Activated naive CD4-positive, alpha-beta T cell treated with anti-CD3 and anti-CD28 coated beads, Interleukin-2, amount 10 ng/mL, durations not matched to agents 7 days and 5 days (primary cell): ENCODE measurements around the gene TSSC4.

ENCODE experiments used
- CTCF ChIA-PET: fragments of 350-600 bp; sonication (Branson Sonifier 250); formaldehyde crosslinking; loops from one replicate; lab custom pipeline; 2021; ENCODE audit warnings: antibody characterized with exemption; lab: Charles Lee
- DNase-seq: peaks from one replicate; pipeline ENCODE4 v3.0.0-alpha.2; 2020
- H3K27ac Mint-ChIP-seq: one replicate; pipeline ENCODE4 v1.8.0; 2021; ENCODE audit warnings: mild to moderate bottlenecking, moderate library complexity, mixed read lengths
- H3K27me3 Mint-ChIP-seq: one replicate; pipeline ENCODE4 v1.8.0; 2021; ENCODE audit warnings: mild to moderate bottlenecking, mixed read lengths
- H3K36me3 Mint-ChIP-seq: one replicate; pipeline ENCODE4 v1.8.0; 2021; ENCODE audit warnings: mixed read lengths
- H3K4me1 Mint-ChIP-seq: one replicate; pipeline ENCODE4 v1.8.0; 2021; ENCODE audit warnings: mixed read lengths
- H3K4me3 Mint-ChIP-seq: one replicate; pipeline ENCODE4 v1.8.0; 2021; ENCODE audit warnings: mild to moderate bottlenecking, moderate library complexity, mixed read lengths
- H3K9me3 Mint-ChIP-seq: one replicate; pipeline ENCODE4 v1.8.0; 2021; ENCODE audit warnings: mixed read lengths

The TSSC4 gene

DNA sequence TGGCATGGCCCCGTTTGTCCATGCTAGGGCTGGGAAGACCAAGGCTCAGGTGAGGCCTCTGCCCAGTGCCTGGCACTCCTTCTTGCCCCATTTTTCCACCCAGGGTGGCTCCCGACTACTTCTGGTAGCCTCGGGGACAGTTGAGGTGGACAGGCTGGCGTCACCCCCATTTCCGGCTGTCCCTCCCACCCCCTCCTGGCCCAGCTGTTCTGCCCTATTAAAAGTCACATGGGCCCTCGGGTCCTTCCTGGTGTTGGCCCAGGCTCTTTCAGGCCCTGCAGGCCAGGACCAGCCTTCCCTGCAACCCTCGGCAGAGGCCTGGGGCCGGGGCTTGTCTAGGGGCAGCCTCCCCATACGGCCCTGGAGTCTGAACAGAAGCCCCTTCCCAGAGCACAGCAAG, 14.0 kb upstream of the TSSC4 start:
- CTCF ChIA-PET: interaction anchor here (1.1 to 3.3 kb wide), 5 partner anchors 13 to 82 kb away, joined by 4 to 16 read pairs (median 5); partner anchors contain the start of gene TSSC4
- Mint-ChIP-seq H3K4me1 (peaks cover 56% of the 10 kb centered on the region), H3K27ac (no peak overlapping the region), H3K36me3 (peaks cover 9% of the 10 kb centered on the region), H3K27me3 (no peaks in the 10 kb centered on the region), H3K9me3 (no peaks in the 10 kb centered on the region), H3K4me3 (no peak overlapping the region)
- DNase-seq: no peak

DNA sequence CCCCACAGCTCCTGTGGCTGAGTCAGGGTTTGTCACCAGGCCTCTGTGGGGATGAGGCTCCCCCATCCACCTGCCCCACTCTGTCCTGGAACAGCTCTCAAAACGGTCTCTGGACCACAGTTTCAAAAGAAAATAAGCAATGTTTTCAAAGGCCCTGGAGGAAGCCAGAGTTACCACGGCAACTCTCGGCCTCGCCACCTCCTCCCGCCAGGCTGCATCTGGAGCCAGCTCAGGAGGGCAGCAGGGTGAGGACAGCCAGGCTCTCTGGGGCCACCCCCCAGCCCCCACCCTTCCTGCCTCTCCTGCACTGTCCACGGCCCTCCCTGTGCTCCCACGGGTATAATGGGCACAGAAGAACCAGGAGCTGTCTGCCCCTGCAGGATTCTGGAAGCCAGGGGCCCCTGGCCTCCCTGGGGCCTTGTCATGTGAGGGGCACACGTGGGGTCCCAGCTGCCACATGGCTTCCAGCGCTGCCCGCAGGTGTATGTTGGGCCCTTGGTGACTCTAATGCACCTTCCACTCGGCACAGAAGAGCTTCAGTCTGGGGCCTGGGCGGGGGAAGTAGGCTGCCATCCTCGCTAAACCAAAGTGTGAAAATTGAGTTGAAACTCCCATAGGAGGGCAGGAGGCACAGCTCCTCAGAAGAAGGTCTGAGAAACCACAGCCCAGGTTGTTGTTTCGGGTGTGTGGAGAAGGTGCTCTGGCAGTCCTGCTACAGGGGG, 13.1 kb upstream of the TSSC4 start:
- Mint-ChIP-seq H3K36me3 (peaks cover 9% of the 10 kb centered on the region), H3K4me1 (peaks cover 56% of the 10 kb centered on the region), H3K27me3 (no peaks in the 10 kb centered on the region), H3K4me3 (no peak overlapping the region), H3K27ac (peak overlapping the region; percentile 49), H3K9me3 (no peaks in the 10 kb centered on the region)
- CTCF ChIA-PET: interaction anchor here (0.9 to 3.3 kb wide), 6 partner anchors 12 to 90 kb away, joined by 4 to 16 read pairs (median 4); partner anchors contain the start of gene TSSC4
- DNase-seq: peak; percentile 40

DNA sequence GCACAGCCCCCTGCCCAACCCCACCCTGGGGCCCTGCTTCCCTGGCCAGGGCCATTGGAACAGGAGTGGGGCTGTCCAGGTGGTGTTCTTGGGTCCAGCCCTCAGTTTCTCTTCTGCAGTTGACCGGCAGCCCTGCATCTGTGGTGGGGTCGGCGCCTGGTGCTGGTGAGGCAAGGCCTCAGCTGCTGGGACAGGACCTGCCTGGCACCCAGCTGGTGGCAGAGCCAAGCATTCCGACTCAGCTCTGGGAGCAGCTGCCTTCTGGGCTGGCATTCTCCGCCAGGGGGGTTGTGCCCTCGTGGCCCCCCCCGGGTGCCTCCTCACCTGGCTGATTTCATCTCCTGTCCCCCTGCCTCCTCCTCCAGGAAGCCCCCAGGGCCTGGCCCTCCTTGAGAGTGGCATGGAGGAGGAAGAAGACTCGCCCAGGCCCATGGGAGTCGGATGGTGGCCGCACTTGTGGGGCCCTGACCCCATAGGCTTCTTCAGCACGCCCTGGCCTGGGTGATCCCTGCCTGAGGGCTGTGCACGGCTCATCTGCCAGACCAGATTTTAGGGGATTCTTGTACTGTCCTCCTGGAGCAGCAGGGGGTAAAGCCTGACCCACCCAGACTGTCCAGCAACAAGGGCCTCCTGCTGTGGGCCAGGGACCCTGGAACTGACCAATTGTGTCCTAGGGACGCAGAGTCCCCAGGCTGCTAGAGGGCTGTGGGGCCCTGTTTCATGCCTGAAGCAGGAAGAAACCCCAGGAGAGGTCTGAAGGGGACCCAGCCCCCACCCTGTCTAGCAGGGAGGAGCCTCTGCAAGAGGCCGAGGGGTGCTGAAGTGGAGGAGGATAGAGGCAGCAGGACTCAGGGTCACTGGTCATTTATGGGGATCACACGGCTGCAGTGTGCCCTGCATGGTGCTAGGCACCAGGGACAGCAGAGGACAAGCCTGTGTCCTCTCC, 11.8 kb upstream of the TSSC4 start:
- Mint-ChIP-seq H3K27ac (no peak overlapping the region), H3K9me3 (no peaks in the 10 kb centered on the region), H3K27me3 (no peaks in the 10 kb centered on the region), H3K4me3 (no peak overlapping the region), H3K36me3 (peaks cover 9% of the 10 kb centered on the region), H3K4me1 (peaks cover 48% of the 10 kb centered on the region)
- DNase-seq: no peak
- CTCF ChIA-PET: interaction anchor here (2.9 to 3.3 kb wide), 2 partner anchors 31 to 84 kb away, joined by 11 to 16 read pairs; no protein-coding TSS in a partner anchor

DNA sequence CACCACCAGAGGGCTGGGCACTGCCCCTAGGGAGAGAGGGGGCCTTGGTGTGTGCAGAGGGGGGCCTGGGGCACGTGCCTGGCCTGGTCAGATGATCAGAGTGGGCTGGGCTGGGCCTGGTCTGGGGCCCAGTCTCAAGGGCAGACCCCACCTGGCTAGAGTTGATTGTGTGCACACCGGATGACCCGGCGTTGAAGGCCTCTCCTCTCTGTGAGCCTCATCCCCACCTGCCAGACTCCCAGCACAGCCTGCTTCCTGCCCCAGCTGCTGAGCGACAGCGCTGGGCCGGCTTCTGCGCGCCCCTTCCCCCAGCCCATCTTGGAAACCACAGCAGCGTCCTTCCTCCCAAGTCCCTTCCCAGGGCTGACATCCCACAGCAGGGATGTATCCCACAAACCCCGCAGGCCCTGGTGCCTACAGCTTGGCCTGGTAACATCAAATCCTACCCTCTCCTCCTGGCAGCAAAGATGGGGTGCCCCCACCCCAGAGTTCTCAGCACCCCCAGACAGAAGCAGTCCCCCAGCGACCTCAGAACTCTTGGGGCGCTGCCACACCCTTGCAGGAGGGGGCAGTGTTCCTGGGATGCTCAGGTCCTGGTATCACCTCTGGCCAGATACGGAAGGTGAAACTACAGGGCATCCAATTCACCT, 11.0 kb upstream of the TSSC4 start:
- DNase-seq: no peak
- H3K36me3 Mint-ChIP-seq: peaks cover 8% of the 10 kb centered on the region
- peak overlapping the region; percentile 35 for H3K27ac Mint-ChIP-seq
- H3K4me1 Mint-ChIP-seq: peaks cover 43% of the 10 kb centered on the region
- H3K9me3 Mint-ChIP-seq: no peaks in the 10 kb centered on the region
- H3K4me3 Mint-ChIP-seq: no peak overlapping the region
- no peaks in the 10 kb centered on the region for H3K27me3 Mint-ChIP-seq
- CTCF ChIA-PET: no interaction called here

DNA sequence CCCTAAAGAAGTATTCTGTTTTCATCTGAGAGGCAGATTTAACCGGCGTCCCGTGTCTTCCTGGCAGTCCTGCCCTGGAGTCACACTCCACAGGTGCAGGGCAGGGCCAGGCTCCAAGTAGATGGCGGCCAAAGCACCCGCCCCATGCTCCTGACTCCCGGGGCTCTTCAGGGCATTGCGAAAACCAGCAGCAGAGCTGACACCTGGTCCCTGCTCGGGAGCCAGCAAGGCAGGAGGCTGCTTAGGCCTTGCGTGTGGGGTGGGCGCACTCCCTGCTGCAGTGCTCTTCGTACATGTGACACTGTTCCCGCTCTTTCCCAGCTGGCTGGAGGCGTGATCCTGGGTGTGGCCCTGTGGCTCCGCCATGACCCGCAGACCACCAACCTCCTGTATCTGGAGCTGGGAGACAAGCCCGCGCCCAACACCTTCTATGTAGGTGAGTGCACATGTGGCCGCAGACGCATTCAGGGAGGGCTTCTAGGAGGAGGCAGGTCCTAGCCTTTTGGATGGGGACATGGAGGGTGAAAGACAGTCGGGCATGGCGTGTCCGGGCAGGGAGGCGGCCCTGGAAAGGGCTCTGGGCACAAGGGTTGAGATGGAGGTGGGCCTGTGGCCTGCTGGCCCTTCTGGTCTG, 10.3 kb upstream of the TSSC4 start:
- Mint-ChIP-seq H3K36me3 (peaks cover 7% of the 10 kb centered on the region), H3K4me1 (peaks cover 35% of the 10 kb centered on the region), H3K27me3 (no peaks in the 10 kb centered on the region), H3K9me3 (no peaks in the 10 kb centered on the region), H3K27ac (peak overlapping the region; percentile 3), H3K4me3 (no peak overlapping the region)
- CTCF ChIA-PET: no interaction called here
- DNase-seq: no peak

DNA sequence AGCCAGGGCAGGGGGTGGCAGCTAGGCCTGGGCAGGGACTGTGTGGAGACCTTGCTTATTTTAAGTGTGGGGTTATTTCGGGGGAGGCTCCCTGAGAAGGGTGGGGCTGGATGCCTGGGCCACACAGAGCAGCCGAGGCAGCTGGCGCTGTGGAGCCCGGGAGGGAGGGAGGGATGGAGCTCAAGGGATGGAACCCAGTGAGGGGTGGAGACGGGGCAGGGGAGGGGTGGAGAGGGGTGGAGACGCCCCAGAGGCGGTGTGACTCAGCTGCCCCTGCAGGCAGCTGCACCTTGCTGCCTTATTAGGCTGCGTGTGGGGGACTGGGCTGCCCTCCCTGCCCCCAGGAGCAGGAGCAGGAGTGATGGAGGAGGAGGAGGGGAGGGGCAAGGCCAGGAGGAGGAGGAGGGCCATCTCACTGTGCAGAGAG, 9.8 kb upstream of the TSSC4 start:
- peaks cover 30% of the 10 kb centered on the region for H3K4me1 Mint-ChIP-seq
- no peaks in the 10 kb centered on the region for H3K27me3 Mint-ChIP-seq
- H3K27ac Mint-ChIP-seq: peak overlapping the region; percentile 3
- H3K36me3 Mint-ChIP-seq: peaks cover 4% of the 10 kb centered on the region
- no peak overlapping the region for H3K4me3 Mint-ChIP-seq
- no peaks in the 10 kb centered on the region for H3K9me3 Mint-ChIP-seq
- DNase-seq: no peak
- CTCF ChIA-PET: no interaction called here

DNA sequence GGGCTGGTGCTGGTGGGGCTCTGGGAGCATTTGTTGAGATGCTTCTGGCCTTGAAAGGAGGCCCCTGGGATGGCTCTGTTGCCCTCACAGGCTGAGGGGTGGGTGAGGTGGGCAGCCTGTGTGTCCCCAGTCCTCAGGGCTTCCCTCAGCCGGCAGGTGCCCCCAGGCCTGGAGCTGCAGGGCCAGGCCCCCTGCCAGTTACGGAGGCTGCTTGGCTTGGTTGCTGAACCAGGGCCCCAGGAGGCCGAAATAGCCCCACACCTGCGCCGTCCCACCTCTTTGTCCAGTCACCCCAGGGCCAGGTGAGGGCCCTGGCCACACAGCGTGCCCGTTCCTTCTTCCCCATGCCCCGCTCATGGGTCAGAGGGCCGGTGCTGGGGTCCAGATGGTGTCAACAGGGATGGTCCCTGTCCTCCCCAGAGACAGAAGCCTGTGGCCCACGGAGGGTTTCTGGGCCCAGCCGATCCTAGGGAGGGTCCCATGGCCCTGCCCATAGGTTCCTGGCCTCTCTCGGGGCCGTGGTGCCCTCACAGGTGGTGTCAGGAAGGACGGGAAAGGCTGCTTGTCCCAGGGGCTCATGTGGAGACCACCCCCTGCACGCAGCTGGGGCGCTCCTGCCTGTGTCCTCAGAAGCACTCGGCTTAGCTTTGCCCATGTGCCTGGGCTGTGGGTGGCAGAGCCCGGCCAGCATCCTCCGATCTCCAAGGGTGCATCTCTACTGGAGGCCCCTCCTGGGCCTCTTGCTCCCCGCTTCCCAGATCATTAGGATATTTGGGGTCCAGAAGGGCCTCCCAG, 9.2 kb upstream of the TSSC4 start:
- H3K27me3 Mint-ChIP-seq: no peaks in the 10 kb centered on the region
- DNase-seq: no peak
- peaks cover 2% of the 10 kb centered on the region for H3K36me3 Mint-ChIP-seq
- CTCF ChIA-PET: interaction anchor here (1.6 kb wide), 1 partner anchor 28 kb away, joined by 7 read pairs; no protein-coding TSS in a partner anchor
- no peaks in the 10 kb centered on the region for H3K9me3 Mint-ChIP-seq
- H3K27ac Mint-ChIP-seq: no peak overlapping the region
- H3K4me1 Mint-ChIP-seq: peaks cover 24% of the 10 kb centered on the region
- no peak overlapping the region for H3K4me3 Mint-ChIP-seq

DNA sequence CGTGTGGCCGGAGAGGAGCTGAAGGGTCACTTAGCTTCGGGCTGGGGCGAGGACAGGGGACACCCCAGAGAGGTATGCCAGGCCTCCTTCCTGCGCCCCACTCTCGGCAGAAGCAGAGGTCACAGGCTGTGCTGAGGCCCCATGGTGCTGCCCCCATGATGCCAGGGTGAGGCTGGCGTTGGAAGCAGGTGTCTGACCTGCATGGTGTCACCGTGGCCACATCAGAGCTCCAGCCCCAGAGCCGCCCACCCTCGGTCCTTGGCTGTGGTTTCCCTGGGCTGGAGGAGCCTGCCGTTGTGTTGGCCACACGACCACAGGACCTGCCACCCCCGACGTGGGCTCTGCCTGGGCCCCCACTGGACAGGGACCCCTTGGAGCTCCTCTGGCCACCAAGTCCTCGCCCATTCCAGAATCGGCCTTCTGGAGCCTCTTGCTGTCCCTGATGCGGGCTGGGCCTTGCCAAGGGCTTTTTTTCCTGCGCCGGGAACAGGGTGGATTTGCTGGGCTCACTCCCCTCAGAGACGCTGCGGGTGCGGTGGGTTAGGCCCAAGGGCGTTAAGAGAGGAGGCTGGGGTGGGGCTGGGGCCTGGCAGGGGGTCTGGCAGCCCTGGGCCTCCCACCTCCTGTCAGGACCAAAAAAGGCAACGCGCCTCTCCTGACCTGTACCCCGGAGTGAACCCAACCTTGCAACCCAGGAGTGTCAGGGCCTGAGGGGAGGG, 8.2 kb upstream of the TSSC4 start:
- Mint-ChIP-seq H3K4me3 (no peak overlapping the region), H3K27ac (no peak overlapping the region), H3K9me3 (no peaks in the 10 kb centered on the region), H3K27me3 (no peaks in the 10 kb centered on the region), H3K36me3 (peaks cover 4% of the 10 kb centered on the region), H3K4me1 (peaks cover 16% of the 10 kb centered on the region)
- CTCF ChIA-PET: interaction anchor here (1.6 kb wide), 1 partner anchor 27 kb away, joined by 7 read pairs; no protein-coding TSS in a partner anchor
- DNase-seq: no peak

DNA sequence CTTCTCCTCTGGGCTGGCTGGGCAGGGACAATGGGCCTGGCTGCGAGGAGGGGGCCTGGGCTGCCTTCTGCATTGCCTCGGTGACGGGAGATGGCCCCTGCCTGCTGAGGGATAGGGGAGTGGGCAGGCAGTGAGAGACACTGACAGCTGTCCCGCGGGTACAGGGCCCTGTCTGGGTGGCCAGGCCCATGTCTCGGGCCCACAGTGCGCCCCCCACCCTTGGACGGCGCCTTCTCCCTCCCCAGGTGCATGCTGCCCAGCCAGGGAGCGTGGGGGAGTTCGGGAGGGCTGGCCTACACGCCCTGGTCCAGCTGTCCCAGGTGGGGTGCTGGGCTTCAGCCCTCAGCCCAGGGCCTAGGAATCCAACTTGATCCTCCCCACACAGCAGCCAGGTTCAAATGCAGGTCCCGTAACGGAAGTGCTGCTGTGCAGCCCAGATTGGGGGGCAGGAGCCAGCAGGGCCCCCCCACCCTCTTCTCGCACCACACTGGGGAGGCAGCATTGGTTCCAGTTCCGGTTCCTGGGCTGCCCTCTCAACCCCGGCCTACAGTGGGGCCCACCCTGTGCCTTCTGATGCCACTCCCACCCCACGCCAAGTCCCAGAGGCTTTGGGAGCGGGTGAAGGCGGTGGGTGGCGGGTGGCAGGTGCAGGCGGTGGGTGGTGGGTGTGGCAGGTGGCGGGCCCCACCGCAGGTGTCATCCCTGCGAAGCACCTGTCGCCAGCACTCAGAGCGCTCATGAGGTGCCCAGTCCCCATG, 7.3 kb upstream of the TSSC4 start:
- peaks cover 13% of the 10 kb centered on the region for H3K4me1 Mint-ChIP-seq
- peaks cover 7% of the 10 kb centered on the region for H3K36me3 Mint-ChIP-seq
- H3K9me3 Mint-ChIP-seq: no peaks in the 10 kb centered on the region
- no peak for DNase-seq
- no peak overlapping the region for H3K27ac Mint-ChIP-seq
- H3K4me3 Mint-ChIP-seq: no peak overlapping the region
- H3K27me3 Mint-ChIP-seq: no peaks in the 10 kb centered on the region
- CTCF ChIA-PET: no interaction called here

DNA sequence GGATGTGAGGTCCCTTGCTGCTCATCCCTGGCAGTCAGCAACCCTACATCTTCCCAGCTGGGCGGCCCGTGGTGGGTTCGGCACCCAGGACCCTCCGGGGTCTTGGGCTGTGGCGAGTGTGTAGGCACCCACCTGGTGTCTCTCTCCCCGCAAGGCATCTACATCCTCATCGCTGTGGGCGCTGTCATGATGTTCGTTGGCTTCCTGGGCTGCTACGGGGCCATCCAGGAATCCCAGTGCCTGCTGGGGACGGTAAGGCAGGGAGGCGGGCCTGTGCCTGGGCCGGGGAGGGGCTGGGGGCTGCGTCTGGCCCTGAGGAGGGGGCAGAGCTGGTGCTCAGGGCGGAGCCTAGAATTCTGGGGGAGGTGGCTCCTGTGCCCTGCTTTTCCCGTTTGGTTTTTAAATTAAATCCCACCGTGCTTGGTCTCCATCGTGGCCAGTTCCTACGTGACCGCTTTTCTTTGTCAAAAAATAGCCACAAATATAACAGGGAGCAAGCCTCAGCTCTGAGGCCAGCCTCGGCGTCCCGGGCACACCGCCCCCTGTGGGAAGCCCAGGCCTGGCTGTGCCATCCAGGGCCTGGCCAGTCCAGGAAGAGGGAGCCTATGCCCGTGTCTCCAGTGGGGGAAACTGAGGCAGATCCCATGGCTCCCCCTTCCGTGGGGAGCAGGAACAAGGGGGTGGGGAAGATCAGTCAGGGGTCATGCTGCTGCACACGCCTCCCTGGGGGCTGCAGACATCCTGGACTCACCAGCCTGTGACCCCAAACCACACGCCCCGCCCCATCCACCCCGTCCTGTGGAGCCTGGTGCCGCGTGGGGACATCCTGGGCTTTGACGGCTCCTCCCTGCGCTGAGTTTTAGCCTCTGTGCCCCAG, 6.4 kb upstream of the TSSC4 start:
- Mint-ChIP-seq H3K27me3 (no peaks in the 10 kb centered on the region), H3K4me1 (peaks cover 11% of the 10 kb centered on the region), H3K9me3 (no peaks in the 10 kb centered on the region), H3K36me3 (peaks cover 7% of the 10 kb centered on the region), H3K4me3 (no peak overlapping the region), H3K27ac (no peak overlapping the region)
- CTCF ChIA-PET: no interaction called here
- DNase-seq: no peak

DNA sequence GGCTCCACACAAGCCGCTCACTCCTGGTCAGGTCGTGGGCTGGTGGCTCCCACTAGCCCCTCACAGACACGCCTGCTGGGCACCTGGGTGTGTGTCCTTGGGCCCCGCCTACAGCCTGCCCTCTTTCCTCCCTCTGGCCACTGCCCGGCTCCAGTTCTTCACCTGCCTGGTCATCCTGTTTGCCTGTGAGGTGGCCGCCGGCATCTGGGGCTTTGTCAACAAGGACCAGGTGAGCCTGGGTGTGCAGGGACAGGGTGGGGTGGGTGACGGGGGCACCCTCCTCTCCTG, 5.8 kb upstream of the TSSC4 start:
- H3K27me3 Mint-ChIP-seq: no peaks in the 10 kb centered on the region
- peaks cover 7% of the 10 kb centered on the region for H3K4me1 Mint-ChIP-seq
- no peak for DNase-seq
- no peak overlapping the region for H3K4me3 Mint-ChIP-seq
- peaks cover 7% of the 10 kb centered on the region for H3K36me3 Mint-ChIP-seq
- CTCF ChIA-PET: no interaction called here
- H3K27ac Mint-ChIP-seq: no peak overlapping the region
- H3K9me3 Mint-ChIP-seq: no peaks in the 10 kb centered on the region
